Hepatocyte (in vitro differentiated cells): ENCODE measurements around the gene ZFP62.

Experiments used
- EZH2 ChIP-seq: fragments of 200-600 bp; sonication (generic); IDR thresholded peaks from 2 replicates; pipeline ENCODE4 v1.6.1; 2016; ENCODE audit warnings: antibody characterized with exemption, mild to moderate bottlenecking, borderline replicate concordance
- EZH2phosphoT487 ChIP-seq: fragments of 200-600 bp; sonication (generic); IDR thresholded peaks from one replicate; pipeline ENCODE4 v1.6.1; 2018; ENCODE audit warnings: antibody characterized with exemption, mild to moderate bottlenecking, low read depth, moderate library complexity; ENCODE audit not compliant: unreplicated experiment, severe bottlenecking
- TF ChIP-seq, protein P1 (sequence below): fragments of 200-600 bp; sonication (generic); IDR thresholded peaks from 2 replicates; pipeline ENCODE4 v1.5.1; 2016; ENCODE audit warnings: antibody characterized with exemption, mild to moderate bottlenecking; ENCODE audit not compliant: poor library complexity

DNA sequence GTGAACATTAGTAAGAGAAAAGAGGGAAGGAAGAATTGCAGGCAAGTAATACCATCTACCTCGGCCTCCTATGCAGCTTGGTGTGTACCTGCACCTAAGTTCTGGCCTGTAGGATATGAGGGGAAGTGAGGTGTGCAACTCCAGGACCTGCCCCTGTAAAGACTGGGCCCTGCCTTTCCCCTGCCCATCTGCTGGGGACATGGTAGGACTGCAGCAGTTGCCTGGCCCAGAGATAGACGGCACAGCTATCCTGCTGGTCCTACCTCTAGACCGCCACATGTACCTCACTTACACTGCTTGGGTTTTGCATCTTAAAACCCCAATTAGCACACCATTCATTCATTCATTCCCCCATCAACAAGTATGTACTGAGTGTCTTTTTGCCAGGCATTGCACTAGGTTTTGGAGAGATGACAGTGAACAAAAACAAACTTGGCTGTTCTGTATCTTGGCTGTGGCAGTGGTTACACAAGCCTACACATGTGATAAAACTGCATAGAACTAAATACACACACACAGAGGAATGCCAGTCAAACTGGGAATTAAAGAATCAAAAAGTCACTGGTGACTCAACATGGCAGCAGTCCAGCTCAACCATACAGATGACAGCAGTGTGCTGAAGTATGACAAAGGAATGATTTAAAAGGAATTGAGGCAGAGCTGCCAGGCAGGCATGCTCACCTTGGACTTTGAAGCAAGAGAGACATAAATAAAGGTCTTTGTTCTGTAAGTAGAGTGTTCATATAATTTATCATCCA lies 35.1 kb downstream of the ZFP62 start:
- TF ChIP-seq, protein P1, sequence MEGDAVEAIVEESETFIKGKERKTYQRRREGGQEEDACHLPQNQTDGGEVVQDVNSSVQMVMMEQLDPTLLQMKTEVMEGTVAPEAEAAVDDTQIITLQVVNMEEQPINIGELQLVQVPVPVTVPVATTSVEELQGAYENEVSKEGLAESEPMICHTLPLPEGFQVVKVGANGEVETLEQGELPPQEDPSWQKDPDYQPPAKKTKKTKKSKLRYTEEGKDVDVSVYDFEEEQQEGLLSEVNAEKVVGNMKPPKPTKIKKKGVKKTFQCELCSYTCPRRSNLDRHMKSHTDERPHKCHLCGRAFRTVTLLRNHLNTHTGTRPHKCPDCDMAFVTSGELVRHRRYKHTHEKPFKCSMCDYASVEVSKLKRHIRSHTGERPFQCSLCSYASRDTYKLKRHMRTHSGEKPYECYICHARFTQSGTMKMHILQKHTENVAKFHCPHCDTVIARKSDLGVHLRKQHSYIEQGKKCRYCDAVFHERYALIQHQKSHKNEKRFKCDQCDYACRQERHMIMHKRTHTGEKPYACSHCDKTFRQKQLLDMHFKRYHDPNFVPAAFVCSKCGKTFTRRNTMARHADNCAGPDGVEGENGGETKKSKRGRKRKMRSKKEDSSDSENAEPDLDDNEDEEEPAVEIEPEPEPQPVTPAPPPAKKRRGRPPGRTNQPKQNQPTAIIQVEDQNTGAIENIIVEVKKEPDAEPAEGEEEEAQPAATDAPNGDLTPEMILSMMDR: no peak
- no peak for TF ChIP-seq EZH2
- no peak for TF ChIP-seq EZH2phosphoT487
